AG04449 (cell line): ENCODE data around the gene RASL12.

ENCODE experiments used
- CTCF ChIA-PET: fragments of 350-600 bp; formaldehyde crosslinking; extraction: SDS; loops from one replicate; lab custom pipeline; 2021; ENCODE audit warnings: antibody characterized with exemption; lab: Yijun Ruan, JAX
- POLR2A ChIA-PET: fragments of 400-600, 350-600 bp; formaldehyde crosslinking; extraction: SDS; loops from one replicate; lab custom pipeline; 2020; ENCODE audit warnings: antibody characterized with exemption, inconsistent platforms; lab: Yijun Ruan, JAX
- DNase-seq: peaks from one replicate; pipeline ENCODE4 v3.0.0-alpha.2; 2010; ENCODE audit warnings: low read depth, low spot score
- H3K4me3 ChIP-seq: 2 replicates; pipeline ENCODE4 v1.5.1; 2011; ENCODE audit warnings: low read depth, mild to moderate bottlenecking, control low read depth, low read length
- TF ChIP-seq, protein P1 (sequence below): IDR thresholded peaks from one replicate; pipeline ENCODE4 v1.5.1; 2011; ENCODE audit warnings: mild to moderate bottlenecking, moderate library complexity, low read length, control low read depth, inconsistent platforms; ENCODE audit not compliant: insufficient read depth; ENCODE audit errors: missing control alignments

The RASL12 gene

GRCh38 chr15:65088643-65089021 is 20.8 kb upstream of the RASL12 start:
- ChIA-PET CTCF (interaction anchor here (1.2 to 14.3 kb wide), 5 partner anchors 11 to 55 kb away, joined by 3 to 117 read pairs (median 35); partner anchors contain the start of gene KBTBD13), POLR2A (no interaction called here)
- DNase-seq, result no peak
- H3K4me3 ChIP-seq, result no peak overlapping the region
- TF ChIP-seq, protein P1, sequence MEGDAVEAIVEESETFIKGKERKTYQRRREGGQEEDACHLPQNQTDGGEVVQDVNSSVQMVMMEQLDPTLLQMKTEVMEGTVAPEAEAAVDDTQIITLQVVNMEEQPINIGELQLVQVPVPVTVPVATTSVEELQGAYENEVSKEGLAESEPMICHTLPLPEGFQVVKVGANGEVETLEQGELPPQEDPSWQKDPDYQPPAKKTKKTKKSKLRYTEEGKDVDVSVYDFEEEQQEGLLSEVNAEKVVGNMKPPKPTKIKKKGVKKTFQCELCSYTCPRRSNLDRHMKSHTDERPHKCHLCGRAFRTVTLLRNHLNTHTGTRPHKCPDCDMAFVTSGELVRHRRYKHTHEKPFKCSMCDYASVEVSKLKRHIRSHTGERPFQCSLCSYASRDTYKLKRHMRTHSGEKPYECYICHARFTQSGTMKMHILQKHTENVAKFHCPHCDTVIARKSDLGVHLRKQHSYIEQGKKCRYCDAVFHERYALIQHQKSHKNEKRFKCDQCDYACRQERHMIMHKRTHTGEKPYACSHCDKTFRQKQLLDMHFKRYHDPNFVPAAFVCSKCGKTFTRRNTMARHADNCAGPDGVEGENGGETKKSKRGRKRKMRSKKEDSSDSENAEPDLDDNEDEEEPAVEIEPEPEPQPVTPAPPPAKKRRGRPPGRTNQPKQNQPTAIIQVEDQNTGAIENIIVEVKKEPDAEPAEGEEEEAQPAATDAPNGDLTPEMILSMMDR, result no peak

DNA sequence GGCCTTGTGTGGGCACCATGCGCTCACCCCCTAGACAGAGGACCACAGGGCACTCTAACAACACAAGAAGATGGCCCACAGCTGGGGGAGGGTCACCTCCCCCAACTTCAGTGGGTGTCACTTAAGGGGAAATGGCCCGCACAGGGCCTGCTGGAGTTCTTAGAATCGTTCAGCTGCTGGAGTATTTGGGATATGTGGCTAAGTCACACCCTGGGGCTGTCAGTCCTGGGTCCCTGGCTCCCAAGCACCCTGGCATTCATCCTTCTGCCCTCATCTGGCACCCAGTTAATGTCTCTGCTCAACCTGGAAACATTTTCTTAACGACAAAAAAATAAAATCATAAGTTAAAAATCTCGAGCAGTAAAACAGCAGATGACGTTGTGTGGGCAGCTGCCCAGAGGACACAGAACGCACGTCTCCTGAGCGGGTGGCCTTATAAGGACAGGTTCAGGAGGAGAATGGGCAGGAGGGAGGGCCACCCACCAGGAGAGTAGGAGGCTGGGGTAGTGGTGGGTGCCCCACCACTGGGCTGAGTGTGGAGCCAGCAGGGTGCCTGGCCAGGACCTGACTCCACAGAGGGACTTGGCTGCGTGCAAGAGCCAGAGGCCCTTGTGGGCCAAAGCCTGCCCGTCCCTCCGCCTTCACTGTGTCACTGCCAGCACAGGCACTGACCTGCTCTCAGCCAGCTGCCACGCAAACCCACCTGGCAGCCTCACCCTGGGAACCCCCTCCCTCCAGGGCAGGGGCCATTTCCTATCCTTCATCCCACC is 20.3 kb upstream of the RASL12 start:
- CTCF ChIA-PET, result interaction anchor here (1.1 to 14.3 kb wide), 8 partner anchors 11 to 54 kb away, joined by 3 to 117 read pairs (median 16); partner anchors contain the start of genes KBTBD13 and UBAP1L

DNA sequence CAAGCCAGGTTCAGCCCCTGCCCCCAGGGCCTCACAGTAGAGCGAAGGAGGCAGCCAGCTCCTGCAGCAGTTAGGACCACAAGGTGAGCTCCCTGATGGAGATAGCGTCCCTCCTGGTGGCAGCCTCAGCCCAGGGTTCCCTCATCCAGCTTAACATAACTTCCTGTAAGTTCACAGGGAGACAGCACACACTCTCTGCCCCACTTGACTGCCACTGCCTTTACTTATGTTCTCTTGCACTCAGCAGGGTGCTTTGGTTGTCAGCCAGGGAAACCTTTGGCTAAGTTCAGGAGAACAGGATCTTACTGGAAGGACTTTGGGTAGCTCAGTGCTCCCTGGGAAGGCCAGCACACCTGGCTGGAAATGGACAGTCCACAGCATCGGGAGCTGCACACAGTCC is 19.6 kb upstream of the RASL12 start:
- no peak overlapping the region for H3K4me3 ChIP-seq
- POLR2A ChIA-PET, result interaction anchor here (0.8 kb wide), 1 partner anchor 263 kb away, joined by 3 read pairs; no protein-coding TSS in a partner anchor
- CTCF ChIA-PET, result interaction anchor here (1.0 to 14.3 kb wide), 9 partner anchors 9 to 54 kb away, joined by 3 to 117 read pairs (median 6); partner anchors contain the start of genes KBTBD13 and UBAP1L
- no peak for DNase-seq
- TF ChIP-seq, protein P1, result no peak

More for the DNA sequence above, 20.3 kb upstream of the RASL12 start:
- POLR2A ChIA-PET, result no interaction called here
- H3K4me3 ChIP-seq, result no peak overlapping the region
- no peak for DNase-seq
- TF ChIP-seq, protein P1, result no peak

GRCh38 chr15:65086680-65087111 is 18.9 kb upstream of the RASL12 start:
- TF ChIP-seq, protein P1, result peak; percentile 31
- no peak overlapping the region for H3K4me3 ChIP-seq
- no peak for DNase-seq
- ChIA-PET POLR2A (interaction anchor here (0.8 kb wide), 1 partner anchor 263 kb away, joined by 3 read pairs; no protein-coding TSS in a partner anchor), CTCF (interaction anchor here (0.9 to 14.3 kb wide), 11 partner anchors 9 to 53 kb away, joined by 3 to 117 read pairs (median 5); partner anchors contain the start of genes KBTBD13 and UBAP1L)

GRCh38 chr15:65085990-65086679 is 18.3 kb upstream of the RASL12 start:
- POLR2A ChIA-PET, result no interaction called here
- H3K4me3 ChIP-seq, result no peak overlapping the region
- TF ChIP-seq, protein P1, result peak; percentile 55
- DNase-seq, result no peak
- CTCF ChIA-PET, result interaction anchor here (0.9 to 14.3 kb wide), 14 partner anchors 8 to 52 kb away, joined by 3 to 338 read pairs (median 16); partner anchors contain the start of gene KBTBD13
